Pancreas (tissue), 10 donors: ENCODE results near the gene PCDHA2. TPM values are rescaled to one million over a fixed set of nuclear protein-coding genes. Genes with fewer than 3 reads are reported as not detected.
"Not testable (repeated sequence)": the region's sequence is repeated elsewhere in the genome, so short reads cannot be mapped to it uniquely, and the experiment has no call there.

Experiments used
- ATAC-seq, 4 donors: fragments of 200-7000 bp; cut with Tn5 transposase; one replicate each; pipeline versions ENCODE4 v1.8.0 to v1.9.1; 2020; ENCODE audit warnings: mild to moderate bottlenecking in 4 of 4, moderate library complexity in 4 of 4
- DNase-seq, 6 donors: peaks; one replicate each; pipeline ENCODE4 v3.0.0-alpha.2; 2020
- FAIRE-seq: peaks from 2 replicates; lab custom pipeline; 2012; peaks lifted over from hg19 to GRCh38; lab: Jason Lieb, UNC
- H3K27ac ChIP-seq, 4 donors: fragments of 200-600 bp; sonication (generic); 1 replicate in 3 of 4; 2 replicates in 1 of 4; pipeline versions ENCODE4 v1.5.0 to v1.8.0; 2020
- H3K27me3 ChIP-seq, 4 donors: fragments of 200-600 bp; one replicate each; pipeline ENCODE4 v1.8.0; 2021
- H3K36me3 ChIP-seq, 3 donors: fragments of 200-600 bp; sonication (generic) in 1 of 3; one replicate each; pipeline versions ENCODE4 v1.5.0 to v1.8.0; 2020 to 2021
- H3K4me1 ChIP-seq, 3 donors: fragments of 200-600 bp; one replicate each; pipeline ENCODE4 v1.8.0; 2021
- H3K4me3 ChIP-seq, 4 donors: fragments of 200-600 bp; sonication (generic) in 2 of 4; one replicate each; pipeline versions ENCODE4 v1.5.0 to v1.8.0; 2020 to 2021
- H3K9me3 ChIP-seq, 4 donors: fragments of 200-600 bp; one replicate each; pipeline ENCODE4 v1.8.0; 2021
- CTCF ChIP-seq, 4 donors: fragments of 200-600 bp; sonication (generic) in 3 of 4; IDR thresholded peaks; one replicate each; pipeline versions ENCODE4 v1.5.0 to v1.8.0; 2021; ENCODE audit warnings: antibody characterized with exemption in 4 of 4
- WGBS, 2 donors: extraction: QIAGEN DNeasy Blood & Tissue Kit; methylation state at CpG; one replicate each; pipeline ENCODE4 v1.1.7; 2013; 5-methylcytosine and 5-hydroxymethylcytosine counted together
- intact Hi-C, 3 donors: fragments of 100-400 bp; cut with DNase I; formaldehyde crosslinking; loops; one replicate each; pipeline versions ENCODE4 v1.11.1 to v1.14.2; 2022
- polyA plus RNA-seq, 2 donors: library from polyadenylated mRNA; stranded (reverse); fragments of 200-250 nt; gene quantifications; one replicate each; pipeline ENCODE4 v1.2.3, GENCODE V29; 2013
- total RNA-seq, 6 donors: library from RNA; stranded (reverse); fragmentation: NEBNext Ultra II Directional in 4 of 6; extraction: Animal tissue kit (Norgen Biotek cat#: 25700) in 4 of 6; gene quantifications; one replicate each; pipeline versions ENCODE4 v1.2.1 to v1.2.4, GENCODE V29; 2021 to 2023
- donor health status: healthy with polysubstance abuse.
- donor health status: DM: no; HTN: no; CAD: no; lungs with moderate emphysema.
- donor health status: DM: no; HTN: no; CAD: no.
- donor health status: control.
- donor health status: control.
- donor health status: Bipolar disorder and iron deficiency.
- donor health status: DM: yes; HTN: yes; CAD: no.
- donor health status: DM: no; HTN: no; CAD: no.
- donor health status: DM: no; HTN: no; CAD: no.
- donor health status: DM: yes; HTN: yes; CAD: no.

PCDHA2 gene
- total and polyA plus RNA-seq, 8 donors, result 0.08 to 0.40 (median 0.17) TPM; not detected in 1

GRCh38 chr5:140828362-140828737 is 33.7 kb downstream of the PCDHA2 start:
- Histone ChIP-seq H3K36me3 (no peaks in the 10 kb centered on the region), H3K9me3 (no peaks in the 10 kb centered on the region), H3K4me1 (no peaks in the 10 kb centered on the region), H3K27me3 (no peaks in the 10 kb centered on the region), H3K27ac (no peak overlapping the region), H3K4me3 (peak overlapping the region in 2 of 4 donors; percentile 13 to 20)
- intact Hi-C loops, result no loop called here
- ATAC-seq (peak in 3 of 4 donors; percentile 43 to 48 (median 46)), DNase-seq (no peak), FAIRE-seq (no peak)
- 20 to 21% methylated on average over 12 to 18 of the region's 18 CpGs for whole genome bisulfite sequencing, 2 donors
- TF ChIP-seq CTCF (IDR thresholded peaks at IDR 0.05), result no peak

DNA sequence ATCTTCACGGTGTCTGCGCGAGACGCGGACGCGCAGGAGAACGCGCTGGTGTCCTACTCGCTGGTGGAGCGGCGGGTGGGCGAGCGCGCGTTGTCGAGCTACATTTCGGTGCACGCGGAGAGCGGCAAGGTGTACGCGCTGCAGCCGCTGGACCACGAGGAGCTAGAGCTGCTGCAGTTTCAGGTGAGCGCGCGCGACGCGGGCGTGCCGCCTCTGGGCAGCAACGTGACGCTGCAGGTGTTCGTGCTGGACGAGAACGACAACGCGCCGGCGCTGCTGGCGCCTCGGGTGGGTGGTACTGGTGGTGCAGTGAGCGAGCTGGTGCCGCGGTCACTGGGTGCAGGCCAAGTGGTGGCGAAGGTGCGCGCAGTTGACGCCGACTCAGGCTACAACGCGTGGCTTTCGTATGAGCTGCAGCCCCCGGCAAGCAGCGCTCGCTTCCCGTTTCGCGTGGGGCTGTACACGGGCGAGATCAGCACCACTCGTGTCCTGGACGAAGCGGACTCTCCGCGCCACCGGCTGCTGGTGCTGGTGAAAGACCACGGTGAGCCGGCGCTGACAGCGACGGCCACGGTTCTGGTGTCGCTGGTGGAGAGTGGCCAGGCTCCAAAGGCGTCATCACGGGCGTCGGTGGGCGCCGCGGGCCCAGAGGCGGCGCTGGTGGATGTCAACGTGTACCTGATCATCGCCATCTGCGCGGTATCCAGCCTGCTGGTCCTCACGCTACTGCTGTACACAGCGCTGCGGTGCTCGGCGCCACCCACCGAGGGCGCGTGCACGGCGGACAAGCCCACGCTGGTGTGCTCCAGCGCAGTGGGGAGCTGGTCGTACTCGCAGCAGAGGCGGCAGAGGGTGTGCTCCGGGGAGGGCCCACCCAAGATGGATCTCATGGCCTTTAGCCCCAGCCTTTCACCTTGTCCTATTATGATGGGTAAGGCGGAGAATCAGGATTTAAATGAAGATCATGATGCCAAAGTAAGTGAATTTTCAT is 35.2 kb downstream of the PCDHA2 start:
- intact Hi-C loops, H3K27ac ChIP-seq, ATAC-seq, H3K4me1 ChIP-seq, FAIRE-seq, H3K36me3 ChIP-seq, H3K9me3 ChIP-seq, H3K27me3 ChIP-seq, H3K4me3 ChIP-seq: not testable (repeated sequence)
- 32 to 33% methylated on average over 100 to 106 of the region's 106 CpGs for WGBS, 2 donors
- DNase-seq, result peak in 1 of 6 donors; percentile 41

DNA sequence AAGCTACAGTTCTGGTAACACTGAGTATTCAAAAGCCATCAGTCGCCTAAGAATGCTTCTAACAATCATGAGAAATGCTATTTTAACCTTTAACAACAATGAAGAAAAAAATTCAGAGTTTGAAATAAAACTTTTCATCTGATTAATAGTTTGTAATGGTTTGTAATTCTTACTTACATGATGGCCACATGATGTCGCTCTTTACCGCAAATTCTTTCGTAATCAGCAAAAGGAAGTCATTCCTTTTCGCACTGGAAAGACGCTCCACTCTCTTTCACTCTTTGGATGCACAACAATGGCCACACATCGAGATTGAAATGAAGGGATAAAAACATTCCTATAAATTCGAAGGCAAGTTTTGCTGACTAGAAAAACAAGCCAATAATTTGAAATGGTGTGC is 39.3 kb downstream of the PCDHA2 start, which contains the start of gene PCDHA7:
Gene PCDHA7, plus strand, starts transcription at position 277 of the 400 bp plus-strand sequence. Its CDS starts 115 bp downstream, at position 392.
- no peak for TF ChIP-seq CTCF (IDR thresholded peaks at IDR 0.05)
- ATAC-seq (peak in 1 of 4 donors; percentile 61), FAIRE-seq (no peak), DNase-seq (no peak)
- Histone ChIP-seq H3K27ac (no peak within 1 kb of the TSS), H3K9me3 (peaks cover 0 to 3% (median 0%) of the 10 kb centered on the region in 4 donors), H3K4me3 (no peak within 1 kb of the TSS), H3K27me3 (no peaks in the 10 kb centered on the region), H3K4me1 (no peaks in the 10 kb centered on the region), H3K36me3 (no peaks in the 10 kb centered on the region)
- intact Hi-C loops, result no loop called here
- WGBS, 2 donors, result 4 to 8% methylated on average over 8 of the region's 8 CpGs

DNA sequence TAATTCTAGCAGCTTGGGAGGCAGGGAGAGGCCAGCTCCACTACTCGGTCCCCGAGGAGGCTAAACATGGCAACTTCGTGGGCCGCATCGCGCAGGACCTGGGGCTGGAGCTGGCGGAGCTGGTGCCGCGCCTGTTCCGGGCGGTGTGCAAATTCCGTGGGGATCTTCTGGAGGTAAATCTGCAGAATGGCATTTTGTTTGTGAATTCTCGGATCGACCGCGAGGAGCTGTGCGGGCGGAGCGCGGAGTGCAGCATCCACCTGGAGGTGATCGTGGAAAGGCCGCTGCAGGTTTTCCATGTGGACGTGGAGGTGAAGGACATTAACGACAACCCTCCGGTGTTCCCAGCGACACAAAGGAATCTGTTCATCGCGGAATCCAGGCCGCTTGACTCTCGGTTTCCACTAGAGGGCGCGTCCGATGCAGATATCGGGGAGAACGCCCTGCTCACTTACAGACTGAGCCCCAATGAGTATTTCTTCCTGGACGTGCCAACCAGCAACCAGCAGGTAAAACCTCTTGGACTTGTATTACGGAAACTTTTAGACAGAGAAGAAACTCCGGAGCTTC is 39.9 kb downstream of the PCDHA2 start:
- H3K36me3 ChIP-seq, DNase-seq, H3K4me3 ChIP-seq, FAIRE-seq, H3K9me3 ChIP-seq, intact Hi-C loops, H3K4me1 ChIP-seq, H3K27me3 ChIP-seq, H3K27ac ChIP-seq: not testable (repeated sequence)
- 13 to 15% methylated on average over 26 of the region's 38 CpGs for WGBS, 2 donors
- peak in 1 of 4 donors; percentile 41 for ATAC-seq

DNA sequence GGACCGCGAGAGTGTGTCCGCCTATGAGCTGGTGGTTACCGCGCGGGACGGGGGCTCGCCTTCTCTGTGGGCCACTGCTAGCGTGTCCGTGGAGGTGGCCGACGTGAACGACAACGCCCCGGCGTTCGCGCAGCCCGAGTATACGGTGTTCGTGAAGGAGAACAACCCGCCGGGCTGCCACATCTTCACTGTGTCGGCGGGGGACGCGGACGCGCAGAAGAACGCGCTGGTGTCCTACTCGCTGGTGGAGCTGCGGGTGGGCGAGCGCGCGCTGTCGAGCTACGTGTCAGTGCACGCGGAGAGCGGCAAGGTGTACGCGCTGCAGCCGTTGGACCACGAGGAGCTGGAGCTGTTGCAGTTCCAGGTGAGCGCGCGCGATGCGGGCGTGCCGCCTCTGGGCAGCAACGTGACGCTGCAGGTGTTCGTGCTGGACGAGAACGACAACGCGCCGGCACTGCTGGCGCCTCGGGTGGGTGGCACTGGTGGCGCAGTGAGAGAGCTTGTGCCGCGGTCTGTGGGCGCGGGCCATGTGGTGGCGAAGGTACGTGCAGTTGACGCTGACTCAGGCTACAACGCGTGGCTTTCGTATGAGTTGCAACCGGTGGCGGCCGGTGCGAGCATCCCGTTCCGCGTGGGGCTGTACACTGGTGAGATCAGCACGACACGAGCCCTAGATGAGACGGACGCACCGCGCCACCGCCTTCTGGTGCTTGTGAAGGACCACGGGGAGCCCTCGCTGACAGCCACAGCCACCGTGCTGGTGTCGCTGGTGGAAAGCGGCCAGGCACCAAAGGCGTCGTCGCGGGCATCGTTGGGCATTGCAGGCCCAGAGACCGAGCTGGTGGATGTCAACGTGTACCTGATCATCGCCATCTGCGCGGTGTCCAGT is 41.2 kb downstream of the PCDHA2 start:
- H3K27me3 ChIP-seq, result no peaks in the 10 kb centered on the region
- no peak for TF ChIP-seq CTCF (IDR thresholded peaks at IDR 0.05)
- DNase-seq (peak in 1 of 6 donors; percentile 53), ATAC-seq (no peak), FAIRE-seq (no peak)
- no peaks in the 10 kb centered on the region for H3K4me1 ChIP-seq
- no peaks in the 10 kb centered on the region for H3K36me3 ChIP-seq
- intact Hi-C loops, result no loop called here
- H3K9me3 ChIP-seq, result peaks cover 0 to 3% (median 0%) of the 10 kb centered on the region in 4 donors
- WGBS, 2 donors, result 32 to 37% methylated on average over 103 of the region's 103 CpGs
- no peak overlapping the region for H3K27ac ChIP-seq
- no peak overlapping the region for H3K4me3 ChIP-seq
